Transverse colon (tissue), 4 donors: ENCODE results near the gene RUNX1. TPM values are rescaled to one million over a fixed set of nuclear protein-coding genes. Genes with fewer than 3 reads are reported as not detected.

Experiments used
- DNase-seq: peaks from one replicate; pipeline ENCODE4 v3.0.0-alpha.2; 2019
- H3K27ac ChIP-seq, 4 donors: fragments of 200-600 bp; sonication (generic); 2 replicates each; pipeline ENCODE4 v1.5.1; 2016 to 2018; ENCODE audit warnings: inconsistent platforms in 4 of 4
- H3K27me3 ChIP-seq: fragments of 200-600 bp; sonication (generic); 2 replicates; pipeline ENCODE4 v1.5.1; 2017; ENCODE audit warnings: inconsistent platforms
- H3K36me3 ChIP-seq, 4 donors: fragments of 200-600 bp; sonication (generic); 2 replicates each; pipeline ENCODE4 v1.5.1; 2017 to 2019; ENCODE audit warnings: inconsistent platforms in 4 of 4
- H3K4me1 ChIP-seq, 4 donors: fragments of 200-600 bp; sonication (generic); 2 replicates each; pipeline ENCODE4 v1.5.1; 2017 to 2020; ENCODE audit warnings: inconsistent platforms in 4 of 4
- H3K4me3 ChIP-seq, 4 donors: fragments of 200-600 bp; sonication (generic); 1 replicate in 1 of 4; 2 replicates in 3 of 4; pipeline versions ENCODE4 v1.5.1 to v1.6.1; 2017 to 2019; ENCODE audit warnings: inconsistent platforms in 4 of 4
- H3K9me3 ChIP-seq, 2 donors: fragments of 200-600 bp; sonication (generic); 2 replicates each; pipeline ENCODE4 v1.5.1; 2017 to 2019; ENCODE audit warnings: inconsistent platforms in 2 of 2
- EP300 ChIP-seq: sonication (generic); formaldehyde crosslinking; IDR thresholded peaks from one replicate; pipeline ENCODE4 v1.6.1; 2017; ENCODE audit warnings: antibody characterized with exemption, low read depth
- POLR2A ChIP-seq: fragments of 450-650 bp; IDR thresholded peaks from one replicate; pipeline ENCODE4 v1.6.1; 2016; ENCODE audit warnings: antibody characterized with exemption, mild to moderate bottlenecking, moderate library complexity
- POLR2AphosphoS5 ChIP-seq, 3 donors: sonication (generic); formaldehyde crosslinking; IDR thresholded peaks; one replicate each; pipeline ENCODE4 v1.6.1; 2016; ENCODE audit warnings: antibody characterized with exemption in 3 of 3
- WGBS, 2 donors: methylation state at CpG; one replicate each; pipeline ENCODE4 v1.1.5; 2018; ENCODE audit warnings: low coverage in 1 of 2; 5-methylcytosine and 5-hydroxymethylcytosine counted together
- in situ Hi-C, 4 donors: fragments of 200-750 bp; cut with MboI; loops; one replicate each; pipeline versions ENCODE4 v1.15.0 to v1.15.1; 2017; ENCODE audit warnings: low sequenced_read_pairs in 3 of 4, low pct_ligation_motif_present in 1 of 4, low pct_unique_long_range_greater_than_20kb in 1 of 4
- intact Hi-C: fragments of 100-400 bp; cut with DNase I; formaldehyde crosslinking; loops from one replicate; pipeline ENCODE4 v1.15.1; 2023; ENCODE audit warnings: low total_unique reads
- total RNA-seq, 4 donors: library from RNA; depleted of rRNA; stranded (reverse); fragments of >200 nt; gene quantifications; one replicate each; pipeline ENCODE4 v1.1.0, GENCODE V29; 2016
- TF ChIP-seq, protein P1 (sequence below), 5 experiments: fragments of 200-600 bp in 3 of 5; fragments of 450-650 bp in 2 of 5; sonication (generic) in 3 of 5; IDR thresholded peaks; 1 replicate in 2 of 5; 2 replicates in 3 of 5; pipeline ENCODE4 v1.5.1; 2016 to 2017; ENCODE audit warnings: antibody characterized with exemption in 5 of 5, inconsistent platforms in 3 of 5, mild to moderate bottlenecking in 2 of 5, moderate library complexity in 1 of 5

The RUNX1 gene
- total RNA-seq, 4 donors from 2014 or later: 8.3 to 60.1 (median 34.7) TPM

DNA sequence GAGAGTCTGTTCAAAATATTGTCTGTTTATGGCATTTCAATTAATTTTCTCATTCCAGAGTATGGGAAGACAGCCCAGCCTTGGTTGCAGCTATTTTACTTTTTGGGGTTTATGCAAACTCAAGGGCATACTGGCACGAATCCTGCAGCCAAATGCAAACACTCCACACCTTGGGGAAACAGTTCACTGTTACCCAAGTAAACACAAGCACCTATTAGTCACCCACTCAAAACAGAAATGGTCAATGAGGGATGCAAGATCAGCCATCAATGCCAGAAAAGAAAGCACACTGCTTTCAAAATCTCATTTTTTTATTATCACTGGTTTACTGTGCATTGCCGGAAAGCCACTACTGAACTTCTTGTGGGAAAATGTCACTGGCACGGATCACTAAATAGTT lies 170.6 kb downstream of the RUNX1 start:
- in situ Hi-C loops: loop anchor here in 3 of 4 donors (10.0 to 25.0 kb wide), 4 partner anchors 74 to 1059 kb away; no protein-coding TSS in a partner anchor
- no peaks in the 10 kb centered on the region for H3K9me3 ChIP-seq
- H3K27me3 ChIP-seq: no peaks in the 10 kb centered on the region
- H3K4me1 ChIP-seq: peaks cover 0 to 50% (median 28%) of the 10 kb centered on the region in 4 donors
- H3K36me3 ChIP-seq: peaks cover 0 to 5% (median 0%) of the 10 kb centered on the region in 4 donors
- no peak overlapping the region for H3K4me3 ChIP-seq
- 37 to 38% methylated on average over 3 of the region's 3 CpGs for WGBS, 2 donors
- peak; percentile 35 for DNase-seq
- peak overlapping the region; percentile 67 to 82 (median 80) for H3K27ac ChIP-seq
- TF ChIP-seq EP300: no peak
- TF ChIP-seq, protein P1, sequence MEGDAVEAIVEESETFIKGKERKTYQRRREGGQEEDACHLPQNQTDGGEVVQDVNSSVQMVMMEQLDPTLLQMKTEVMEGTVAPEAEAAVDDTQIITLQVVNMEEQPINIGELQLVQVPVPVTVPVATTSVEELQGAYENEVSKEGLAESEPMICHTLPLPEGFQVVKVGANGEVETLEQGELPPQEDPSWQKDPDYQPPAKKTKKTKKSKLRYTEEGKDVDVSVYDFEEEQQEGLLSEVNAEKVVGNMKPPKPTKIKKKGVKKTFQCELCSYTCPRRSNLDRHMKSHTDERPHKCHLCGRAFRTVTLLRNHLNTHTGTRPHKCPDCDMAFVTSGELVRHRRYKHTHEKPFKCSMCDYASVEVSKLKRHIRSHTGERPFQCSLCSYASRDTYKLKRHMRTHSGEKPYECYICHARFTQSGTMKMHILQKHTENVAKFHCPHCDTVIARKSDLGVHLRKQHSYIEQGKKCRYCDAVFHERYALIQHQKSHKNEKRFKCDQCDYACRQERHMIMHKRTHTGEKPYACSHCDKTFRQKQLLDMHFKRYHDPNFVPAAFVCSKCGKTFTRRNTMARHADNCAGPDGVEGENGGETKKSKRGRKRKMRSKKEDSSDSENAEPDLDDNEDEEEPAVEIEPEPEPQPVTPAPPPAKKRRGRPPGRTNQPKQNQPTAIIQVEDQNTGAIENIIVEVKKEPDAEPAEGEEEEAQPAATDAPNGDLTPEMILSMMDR (IDR thresholded peaks at IDR 0.05): no peak
- TF ChIP-seq POLR2A: no peak
- TF ChIP-seq POLR2AphosphoS5 (IDR thresholded peaks at IDR 0.05): peak in 1 of 3 donors; percentile 47
- intact Hi-C loops: no loop called here

DNA sequence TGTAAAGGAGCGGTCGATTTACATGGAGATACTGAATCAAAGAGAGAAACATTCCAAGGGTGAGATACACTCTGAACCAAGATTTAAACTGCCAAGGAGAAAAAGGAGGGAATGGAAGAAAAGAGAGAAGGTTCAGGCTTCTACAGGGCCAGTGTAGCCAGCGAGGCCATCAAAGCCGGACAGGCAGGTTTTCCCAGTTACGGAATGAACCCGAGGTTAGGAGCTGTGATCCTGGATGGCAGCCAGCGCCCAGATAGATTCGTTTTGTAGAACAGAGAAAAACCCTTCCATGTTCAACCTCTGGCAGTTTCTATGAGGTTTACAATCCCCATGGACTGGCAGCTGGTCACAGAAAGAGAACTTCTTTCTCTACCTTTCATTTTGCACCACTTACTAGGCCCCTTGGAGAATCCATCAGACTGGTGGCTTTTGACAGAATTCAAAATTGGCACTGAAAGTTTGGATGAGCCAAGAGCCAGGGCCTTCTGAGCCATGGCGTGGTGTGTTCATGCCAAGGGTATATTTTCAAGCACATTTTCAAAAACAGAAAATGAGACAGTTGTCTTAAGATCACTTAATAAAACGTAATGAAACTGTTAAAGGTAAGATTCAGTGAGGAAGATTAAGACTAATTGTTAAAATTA lies 171.5 kb downstream of the RUNX1 start:
- H3K27me3 ChIP-seq: no peaks in the 10 kb centered on the region
- H3K9me3 ChIP-seq: no peaks in the 10 kb centered on the region
- 63 to 66% methylated on average over 8 to 10 of the region's 10 CpGs for WGBS, 2 donors
- H3K36me3 ChIP-seq: peaks cover 0 to 5% (median 0%) of the 10 kb centered on the region in 4 donors
- intact Hi-C loops: no loop called here
- no peak overlapping the region for H3K4me3 ChIP-seq
- H3K27ac ChIP-seq: peak overlapping the region; percentile 67 to 82 (median 80)
- peaks cover 0 to 41% (median 25%) of the 10 kb centered on the region in 4 donors for H3K4me1 ChIP-seq
- DNase-seq: peak; percentile 92
- in situ Hi-C loops: loop anchor here in 3 of 4 donors (10.0 to 25.0 kb wide), 4 partner anchors 73 to 1060 kb away; no protein-coding TSS in a partner anchor
- TF ChIP-seq, protein P1 (IDR thresholded peaks at IDR 0.05): no peak
- TF ChIP-seq POLR2AphosphoS5 (IDR thresholded peaks at IDR 0.05) (peak in 1 of 3 donors; percentile 69), EP300 (no peak), POLR2A (no peak)

DNA sequence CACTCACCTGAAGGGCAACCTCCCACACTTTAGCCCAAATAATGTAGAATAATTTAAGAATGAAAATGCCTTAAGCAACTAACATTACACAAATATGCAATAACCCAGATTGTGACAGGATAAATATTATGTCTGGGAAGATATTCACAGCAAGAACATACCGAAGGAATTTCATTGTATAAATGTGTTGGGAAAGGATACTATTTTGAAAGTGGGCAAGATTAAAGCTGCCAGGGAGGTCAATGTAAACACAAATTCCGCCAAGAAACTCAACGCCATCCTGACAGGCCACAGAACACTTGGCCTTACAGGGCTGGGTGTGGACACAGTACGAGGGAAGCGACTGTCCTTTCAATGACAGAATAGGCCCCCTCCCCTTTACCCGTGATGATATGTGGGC lies 173.3 kb downstream of the RUNX1 start:
- Histone ChIP-seq H3K27me3 (no peaks in the 10 kb centered on the region), H3K9me3 (no peaks in the 10 kb centered on the region), H3K36me3 (peaks cover 0 to 5% (median 0%) of the 10 kb centered on the region in 4 donors), H3K4me3 (no peak overlapping the region), H3K4me1 (peaks cover 0 to 33% (median 22%) of the 10 kb centered on the region in 4 donors), H3K27ac (peak overlapping the region in 2 of 4 donors; percentile 31 to 82)
- 73 to 85% methylated on average over 2 to 6 of the region's 6 CpGs for WGBS, 2 donors
- in situ Hi-C loops (loop anchor here in 3 of 4 donors (10.0 to 25.0 kb wide), 4 partner anchors 71 to 1061 kb away; no protein-coding TSS in a partner anchor), intact Hi-C loops (no loop called here)
- no peak for DNase-seq
- TF ChIP-seq, protein P1 (IDR thresholded peaks at IDR 0.05): no peak
- TF ChIP-seq POLR2AphosphoS5 (IDR thresholded peaks at IDR 0.05) (no peak), EP300 (no peak), POLR2A (no peak)

DNA sequence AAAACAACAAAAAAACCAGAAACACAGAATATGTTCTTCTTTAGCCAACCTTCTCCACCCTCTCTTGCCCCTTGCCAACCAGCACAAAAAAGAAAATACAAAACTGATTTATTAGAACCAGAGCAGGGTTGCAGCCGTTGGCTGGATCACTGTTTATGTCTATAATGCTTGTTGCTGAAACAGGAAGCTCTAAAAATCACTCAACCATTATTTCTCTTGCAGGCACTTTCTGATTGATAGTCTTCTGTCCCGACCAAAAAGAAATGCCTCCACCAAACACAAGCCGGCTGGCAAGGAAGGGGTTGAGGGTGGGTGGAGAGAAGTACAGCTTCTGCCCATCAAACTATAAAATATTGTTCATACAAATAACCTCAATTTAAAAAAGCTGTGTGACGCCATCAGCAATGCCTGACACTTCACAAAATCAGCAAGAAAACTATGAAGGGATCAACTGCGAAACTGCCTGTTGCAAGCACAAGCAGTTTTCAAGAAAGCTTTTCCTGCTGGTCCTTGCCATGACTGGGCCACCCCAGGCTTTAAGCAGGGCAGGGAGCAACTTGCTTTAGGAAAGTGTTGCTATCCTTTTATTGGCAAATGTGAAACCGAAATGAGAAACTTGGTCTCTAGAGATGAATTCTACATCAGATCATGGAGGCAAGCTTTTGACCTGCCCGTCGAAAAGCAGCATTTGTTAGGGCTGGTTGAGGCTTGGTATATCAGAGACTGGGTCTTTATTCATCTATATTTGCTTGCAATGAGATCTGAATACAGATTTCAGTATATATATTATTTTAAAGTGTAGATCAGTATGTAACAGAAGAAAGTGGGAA lies 174.2 kb downstream of the RUNX1 start:
- peaks cover 0 to 33% (median 22%) of the 10 kb centered on the region in 4 donors for H3K4me1 ChIP-seq
- TF ChIP-seq, protein P1 (IDR thresholded peaks at IDR 0.05): no peak
- TF ChIP-seq POLR2AphosphoS5 (IDR thresholded peaks at IDR 0.05): no peak
- TF ChIP-seq POLR2A: no peak
- no peak for TF ChIP-seq EP300
- in situ Hi-C loops (loop anchor here in 3 of 4 donors (10.0 to 25.0 kb wide), 4 partner anchors 70 to 1062 kb away; no protein-coding TSS in a partner anchor), intact Hi-C loops (no loop called here)
- no peak overlapping the region for H3K4me3 ChIP-seq
- peak overlapping the region; percentile 16 to 40 (median 27) for H3K27ac ChIP-seq
- no peaks in the 10 kb centered on the region for H3K27me3 ChIP-seq
- no peak for DNase-seq
- H3K9me3 ChIP-seq: no peaks in the 10 kb centered on the region
- 59 to 74% methylated on average over 4 to 8 of the region's 8 CpGs for WGBS, 2 donors
- peaks cover 0 to 5% (median 0%) of the 10 kb centered on the region in 4 donors for H3K36me3 ChIP-seq
